H1 (cell line): ENCODE measurements around the gene PTPRE.

Experiments
- CHD1 ChIP-seq: IDR thresholded peaks from 2 replicates; pipeline ENCODE4 v1.6.1; 2012; ENCODE audit warnings: low read depth, low read length, improper control_type of control experiment
- EP300 ChIP-seq, 2 experiments: IDR thresholded peaks; 1 replicate in 1 of 2; 2 replicates in 1 of 2; pipeline ENCODE4 v1.6.1; 2011 to 2012; ENCODE audit warnings: low read depth in 2 of 2, low read length in 2 of 2, mild to moderate bottlenecking in 2 of 2, borderline replicate concordance in 1 of 2, inconsistent platforms in 1 of 2, moderate library complexity in 1 of 2
- FOSL1 ChIP-seq: IDR thresholded peaks from 2 replicates; pipeline ENCODE4 v1.6.1; 2011; ENCODE audit warnings: mild to moderate bottlenecking, low read depth, low read length, moderate library complexity; ENCODE audit not compliant: insufficient read depth
- HDAC2 ChIP-seq, 2 experiments: fragments of 300-600 bp in 1 of 2; sonication (generic) in 1 of 2; IDR thresholded peaks; 2 replicates each; pipeline ENCODE4 v1.6.1; 2011 to 2012; ENCODE audit warnings: low read depth in 2 of 2, low read length in 2 of 2, mild to moderate bottlenecking in 2 of 2, moderate library complexity in 2 of 2, borderline replicate concordance in 1 of 2, inconsistent platforms in 1 of 2
- JUN ChIP-seq: IDR thresholded peaks from 2 replicates; pipeline ENCODE4 v1.6.1; 2011; ENCODE audit warnings: low read depth, mild to moderate bottlenecking, improper control_type of control experiment, low read length
- KDM5A ChIP-seq: fragments of 200-600 bp; IDR thresholded peaks from 2 replicates; pipeline ENCODE4 v1.7.1; 2012; ENCODE audit warnings: mild to moderate bottlenecking, low read length, inconsistent platforms, mixed read lengths
- MAFK ChIP-seq: IDR thresholded peaks from 2 replicates; pipeline ENCODE4 v1.6.1; 2012; ENCODE audit warnings: low read depth, mild to moderate bottlenecking, improper control_type of control experiment, low read length
- POLR2A ChIP-seq, 2 experiments: IDR thresholded peaks; 1 replicate in 1 of 2; 2 replicates in 1 of 2; pipeline ENCODE4 v1.6.1; 2011; ENCODE audit warnings: low read depth in 2 of 2, low read length in 2 of 2, mild to moderate bottlenecking in 2 of 2; ENCODE audit errors: control extremely low read depth in 1 of 2
- POLR2AphosphoS5 ChIP-seq: IDR thresholded peaks from 2 replicates; pipeline ENCODE4 v1.6.1; 2011; ENCODE audit warnings: low read depth, low read length
- SIRT6 ChIP-seq: IDR thresholded peaks from one replicate; pipeline ENCODE4 v1.7.1; 2012; ENCODE audit warnings: low read length, inconsistent platforms
- TEAD4 ChIP-seq: IDR thresholded peaks from 2 replicates; pipeline ENCODE4 v1.6.1; 2012; ENCODE audit warnings: low read depth, low read length, inconsistent platforms, mixed read lengths
- TF ChIP-seq, protein P1 (sequence below), 3 experiments: IDR thresholded peaks; 1 replicate in 2 of 3; 2 replicates in 1 of 3; pipeline versions ENCODE4 v1.5.1 to v1.6.1; 2011; ENCODE audit warnings: low read length in 3 of 3, mild to moderate bottlenecking in 3 of 3, inconsistent platforms in 2 of 3, low read depth in 1 of 3, moderate library complexity in 1 of 3; ENCODE audit not compliant: insufficient read depth in 1 of 3; ENCODE audit errors: control extremely low read depth in 1 of 3
- TF ChIP-seq, protein P2 (sequence below): IDR thresholded peaks from 2 replicates; pipeline ENCODE4 v1.6.1; 2012; ENCODE audit warnings: low read length, inconsistent platforms

GRCh38 chr10:128044961-128045832, 138.3 kb downstream of the PTPRE start:
- TF ChIP-seq EP300 (IDR thresholded peaks at IDR 0.05; ENCODE audit: borderline replicate concordance in 1 of 2, low read depth in 2 of 2, low read length in 2 of 2): no peak
- no peak for TF ChIP-seq CHD1
- no peak for TF ChIP-seq JUN
- no peak for TF ChIP-seq POLR2AphosphoS5
- no peak for TF ChIP-seq SIRT6
- TF ChIP-seq FOSL1: no peak
- TF ChIP-seq, protein P1, sequence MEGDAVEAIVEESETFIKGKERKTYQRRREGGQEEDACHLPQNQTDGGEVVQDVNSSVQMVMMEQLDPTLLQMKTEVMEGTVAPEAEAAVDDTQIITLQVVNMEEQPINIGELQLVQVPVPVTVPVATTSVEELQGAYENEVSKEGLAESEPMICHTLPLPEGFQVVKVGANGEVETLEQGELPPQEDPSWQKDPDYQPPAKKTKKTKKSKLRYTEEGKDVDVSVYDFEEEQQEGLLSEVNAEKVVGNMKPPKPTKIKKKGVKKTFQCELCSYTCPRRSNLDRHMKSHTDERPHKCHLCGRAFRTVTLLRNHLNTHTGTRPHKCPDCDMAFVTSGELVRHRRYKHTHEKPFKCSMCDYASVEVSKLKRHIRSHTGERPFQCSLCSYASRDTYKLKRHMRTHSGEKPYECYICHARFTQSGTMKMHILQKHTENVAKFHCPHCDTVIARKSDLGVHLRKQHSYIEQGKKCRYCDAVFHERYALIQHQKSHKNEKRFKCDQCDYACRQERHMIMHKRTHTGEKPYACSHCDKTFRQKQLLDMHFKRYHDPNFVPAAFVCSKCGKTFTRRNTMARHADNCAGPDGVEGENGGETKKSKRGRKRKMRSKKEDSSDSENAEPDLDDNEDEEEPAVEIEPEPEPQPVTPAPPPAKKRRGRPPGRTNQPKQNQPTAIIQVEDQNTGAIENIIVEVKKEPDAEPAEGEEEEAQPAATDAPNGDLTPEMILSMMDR (IDR thresholded peaks at IDR 0.05; ENCODE audit: control extremely low read depth in 1 of 3, insufficient read depth in 1 of 3, low read depth in 1 of 3, low read length in 3 of 3): no peak
- no peak for TF ChIP-seq MAFK
- TF ChIP-seq POLR2A (IDR thresholded peaks at IDR 0.05; ENCODE audit: control extremely low read depth in 1 of 2, low read depth in 2 of 2, low read length in 2 of 2): no peak
- TF ChIP-seq KDM5A: no peak
- TF ChIP-seq, protein P2, sequence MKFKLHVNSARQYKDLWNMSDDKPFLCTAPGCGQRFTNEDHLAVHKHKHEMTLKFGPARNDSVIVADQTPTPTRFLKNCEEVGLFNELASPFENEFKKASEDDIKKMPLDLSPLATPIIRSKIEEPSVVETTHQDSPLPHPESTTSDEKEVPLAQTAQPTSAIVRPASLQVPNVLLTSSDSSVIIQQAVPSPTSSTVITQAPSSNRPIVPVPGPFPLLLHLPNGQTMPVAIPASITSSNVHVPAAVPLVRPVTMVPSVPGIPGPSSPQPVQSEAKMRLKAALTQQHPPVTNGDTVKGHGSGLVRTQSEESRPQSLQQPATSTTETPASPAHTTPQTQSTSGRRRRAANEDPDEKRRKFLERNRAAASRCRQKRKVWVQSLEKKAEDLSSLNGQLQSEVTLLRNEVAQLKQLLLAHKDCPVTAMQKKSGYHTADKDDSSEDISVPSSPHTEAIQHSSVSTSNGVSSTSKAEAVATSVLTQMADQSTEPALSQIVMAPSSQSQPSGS: no peak
- TF ChIP-seq HDAC2 (IDR thresholded peaks at IDR 0.05; ENCODE audit: borderline replicate concordance in 1 of 2, low read depth in 2 of 2, low read length in 2 of 2): no peak
- no peak for TF ChIP-seq TEAD4
